Measurements from ENCODE around the gene CAMK4. TPM values are rescaled to one million over a fixed set of nuclear protein-coding genes. Genes with fewer than 3 reads are reported as not detected.
A peak's percentile ranks its signal among the peaks of the same experiment; 100 is the strongest.

Gene CAMK4
- total RNA-seq, 1 experiment from 2014 or later: 10.2 TPM

- no peaks in the 10 kb centered on the region for H3K79me2 ChIP-seq (ENCODE audit: insufficient read depth, low read length)
- no peaks in the 10 kb centered on the region for H3K9me3 ChIP-seq (ENCODE audit: control insufficient read depth in 1 of 2, insufficient read depth in 1 of 2, low read depth in 1 of 2, low read length in 2 of 2)
- ChIA-PET POLR2A (no interaction called here), RAD21 (ENCODE audit: low non-redundant PET in 1 of 2, low total read pairs in 2 of 2, uncharacterized antibody in 2 of 2, unreplicated experiment in 2 of 2) (no interaction called here), CTCF (no interaction called here)
- H3K27ac ChIP-seq (ENCODE audit: low read depth, low read length): no peak overlapping the region
- intact Hi-C loops (cut with micrococcal nuclease): no loop called here
- no peak for DNase-seq (ENCODE audit: low read depth, low spot score)
- H3K4me3 ChIP-seq (replicated peaks in 1 of 2; ENCODE audit: low read depth in 1 of 2, low read length in 2 of 2): no peak overlapping the region
- no peaks in the 10 kb centered on the region for H3K9me2 ChIP-seq (ENCODE audit: insufficient read depth)
- no peak overlapping the region for H2AFZ ChIP-seq (ENCODE audit: low read depth, low read length, poor library complexity, severe bottlenecking)
- no peak for ATAC-seq
- H3K4me2 ChIP-seq (ENCODE audit: low read length): peak overlapping the region; percentile 17; the same call in 1 of the 2 replicates
- no peaks in the 10 kb centered on the region for H3K27me3 ChIP-seq (ENCODE audit: insufficient read depth, low read length)
- TF ChIP-seq POLR2A (IDR thresholded peaks at IDR 0.05; ENCODE audit: borderline replicate concordance, extremely low read depth, insufficient read depth, insufficient read length) (no peak), POLR2AphosphoS5 (IDR thresholded peaks at IDR 0.05; ENCODE audit: low read depth, low read length) (no peak), SRF (IDR thresholded peaks at IDR 0.05; ENCODE audit: low read depth) (no peak), ZFX (IDR thresholded peaks at IDR 0.05) (no peak), CTCF (IDR thresholded peaks at IDR 0.05 in 2 of 3, conservative IDR thresholded peaks at IDR 0.05 in 1 of 3; ENCODE audit: borderline replicate concordance in 1 of 3, insufficient read depth in 1 of 3, low read depth in 2 of 3, low read length in 2 of 3) (no peak), ZNF274 (IDR thresholded peaks at IDR 0.05; ENCODE audit: low read depth, low read length) (no peak), RAD21 (IDR thresholded peaks at IDR 0.05; ENCODE audit: low read depth) (no peak), TCF7L2 (IDR thresholded peaks at IDR 0.05; ENCODE audit: borderline replicate concordance, extremely low read depth, insufficient read depth, insufficient read length) (no peak)
- H3K4me1 ChIP-seq (ENCODE audit: control insufficient read depth in 1 of 2, insufficient read depth in 2 of 2, low read length in 2 of 2): peaks cover 4 to 8% of the 10 kb centered on the region in 2 experiments; a peak in 3 of 4 replicates
- no peak overlapping the region for H3K9ac ChIP-seq (ENCODE audit: low read length)
- H4K20me1 ChIP-seq (ENCODE audit: insufficient read depth): no peaks in the 10 kb centered on the region
- BruUV-seq (replicated peaks): no TSS peak
- H3K36me3 ChIP-seq (ENCODE audit: control insufficient read depth in 1 of 2, insufficient read depth in 2 of 2, low read length in 2 of 2): no peaks in the 10 kb centered on the region
These were observed 229.1 kb downstream of the CAMK4 start for GRCh38 chr5:111453295-111453694.

GRCh38 chr5:111453747-111454146 is 229.6 kb downstream of the CAMK4 start:
- no peaks in the 10 kb centered on the region for H3K36me3 ChIP-seq (ENCODE audit: control insufficient read depth in 1 of 2, insufficient read depth in 2 of 2, low read length in 2 of 2)
- POLR2A ChIA-PET: no interaction called here
- RAD21 ChIA-PET (ENCODE audit: low non-redundant PET in 1 of 2, low total read pairs in 2 of 2, uncharacterized antibody in 2 of 2, unreplicated experiment in 2 of 2): no interaction called here
- H2AFZ ChIP-seq (ENCODE audit: low read depth, low read length, poor library complexity, severe bottlenecking): no peak overlapping the region
- no TSS peak for BruUV-seq (replicated peaks)
- H3K79me2 ChIP-seq (ENCODE audit: insufficient read depth, low read length): no peaks in the 10 kb centered on the region
- peak overlapping the region; percentile 17; the same call in 1 of the 2 replicates for H3K4me2 ChIP-seq (ENCODE audit: low read length)
- H3K9me2 ChIP-seq (ENCODE audit: insufficient read depth): no peaks in the 10 kb centered on the region
- no peak for DNase-seq (ENCODE audit: low read depth, low spot score)
- no peak overlapping the region for H3K9ac ChIP-seq (ENCODE audit: low read length)
- ATAC-seq: peak; percentile 30; the same call in 1 of the 2 replicates
- intact Hi-C loops (cut with micrococcal nuclease): no loop called here
- peaks cover 4 to 8% of the 10 kb centered on the region in 2 experiments; a peak in 3 of 4 replicates for H3K4me1 ChIP-seq (ENCODE audit: control insufficient read depth in 1 of 2, insufficient read depth in 2 of 2, low read length in 2 of 2)
- no peaks in the 10 kb centered on the region for H3K9me3 ChIP-seq (ENCODE audit: control insufficient read depth in 1 of 2, insufficient read depth in 1 of 2, low read depth in 1 of 2, low read length in 2 of 2)
- no peaks in the 10 kb centered on the region for H3K27me3 ChIP-seq (ENCODE audit: insufficient read depth, low read length)
- no peaks in the 10 kb centered on the region for H4K20me1 ChIP-seq (ENCODE audit: insufficient read depth)
- no peak overlapping the region for H3K4me3 ChIP-seq (replicated peaks in 1 of 2; ENCODE audit: low read depth in 1 of 2, low read length in 2 of 2)
- H3K27ac ChIP-seq (ENCODE audit: low read depth, low read length): no peak overlapping the region
- CTCF ChIA-PET: no interaction called here
- no peak for TF ChIP-seq POLR2A (IDR thresholded peaks at IDR 0.05; ENCODE audit: borderline replicate concordance, extremely low read depth, insufficient read depth, insufficient read length)
- TF ChIP-seq FOSL1 (IDR thresholded peaks at IDR 0.05; ENCODE audit: low read depth): no peak
- TF ChIP-seq CTCF (IDR thresholded peaks at IDR 0.05 in 2 of 3, conservative IDR thresholded peaks at IDR 0.05 in 1 of 3; ENCODE audit: borderline replicate concordance in 1 of 3, insufficient read depth in 1 of 3, low read depth in 2 of 3, low read length in 2 of 3): no peak
- TF ChIP-seq SP1 (IDR thresholded peaks at IDR 0.05; ENCODE audit: low read depth): no peak
- TF ChIP-seq SRF (IDR thresholded peaks at IDR 0.05; ENCODE audit: low read depth): no peak

Measured in HCT116 (cell line).